Muscle of back (tissue), 10 donors: ENCODE results near the gene LRRD1. TPM values are rescaled to one million over a fixed set of nuclear protein-coding genes. Genes with fewer than 3 reads are reported as not detected.

Experiments used
- polyA plus RNA-seq, 10 donors: library from polyadenylated mRNA; unstranded; fragments of 120-200 nt; gene quantifications; one replicate each; pipeline ENCODE4 v1.2.1, GENCODE V29; 2013; ENCODE audit not compliant: insufficient read length in 10 of 10

Gene LRRD1
- polyA plus RNA-seq, 10 donors, result 0.07 to 0.84 (median 0.41) TPM; not detected in 1

Other genes starting within 250 kb of the LRRD1 start
- 10 to 100 TPM; 57.3 to 98.4 (median 78.6) TPM for gene AKAP9, start 238.3 kb downstream of the LRRD1 start, polyA plus RNA-seq
- gene CYP51A1, start 44.7 kb downstream of the LRRD1 start, polyA plus RNA-seq, result 10 to 100 TPM; 21.0 to 40.5 (median 31.6) TPM
- 10 to 100 TPM; 19.0 to 35.9 (median 26.9) TPM for gene KRIT1, start 66.8 kb upstream of the LRRD1 start, polyA plus RNA-seq
- 10 to 100 TPM; 20.5 to 30.5 (median 25.4) TPM for gene ANKIB1, start 66.8 kb upstream of the LRRD1 start, polyA plus RNA-seq